IMR-90 (cell line): ENCODE measurements around the gene UNC93A. TPM values are rescaled to one million over a fixed set of nuclear protein-coding genes. Genes with fewer than 3 reads are reported as not detected.

Experiments used
- ATAC-seq: fragments of 200-7000 bp; cut with Tn5 transposase; 2 replicates; pipeline ENCODE4 v1.9.1; 2020; ENCODE audit warnings: low read depth, mild to moderate bottlenecking, moderate library complexity
- BruUV-seq: library from RNA; stranded (reverse); fragments of 400-500 nt; replicated peaks from 2 replicates; lab custom pipeline; 2021; lab: Mats Ljungman, UMichigan
- CTCF ChIA-PET: fragments of 300-600 bp; formaldehyde crosslinking; extraction: SDS; loops from one replicate; lab custom pipeline; 2021; ENCODE audit warnings: antibody characterized with exemption; lab: Yijun Ruan, JAX
- POLR2A ChIA-PET: fragments of 300-600 bp; sonication (Branson Sonifier 250); formaldehyde crosslinking; loops from one replicate; lab custom pipeline; 2022; ENCODE audit warnings: antibody characterized with exemption; ENCODE audit not compliant: unreplicated experiment; lab: Charles Lee
- DNase-seq: peaks from one replicate; pipeline ENCODE4 v3.0.0; 2013
- H2AFZ ChIP-seq: replicated peaks from 2 replicates; pipeline ENCODE3; 2013; ENCODE audit warnings: low read length, mild to moderate bottlenecking; ENCODE audit not compliant: poor library complexity
- H2AK5ac ChIP-seq: 2 replicates; pipeline ENCODE4 v1.6.1; 2013; ENCODE audit warnings: low read depth, low read length, inconsistent platforms
- H2AK9ac ChIP-seq: replicated peaks from 2 replicates; pipeline ENCODE3; 2013; ENCODE audit warnings: mild to moderate bottlenecking, low read depth, low read length, moderate library complexity; ENCODE audit not compliant: poor library complexity
- H2BK120ac ChIP-seq: 2 replicates; pipeline ENCODE4 v1.6.1; 2013; ENCODE audit warnings: low read depth, low read length, inconsistent platforms
- H2BK15ac ChIP-seq: 3 replicates; pipeline ENCODE4 v1.6.1; 2013; ENCODE audit warnings: low read depth, low read length, inconsistent platforms
- H2BK20ac ChIP-seq: 2 replicates; pipeline ENCODE4 v1.6.1; 2013; ENCODE audit warnings: low read depth, mild to moderate bottlenecking, inconsistent platforms, low read length, moderate library complexity
- H2BK5ac ChIP-seq: 2 replicates; pipeline ENCODE4 v1.6.1; 2013; ENCODE audit warnings: mild to moderate bottlenecking, low read depth, low read length, inconsistent platforms; ENCODE audit not compliant: poor library complexity, severe bottlenecking
- H3K14ac ChIP-seq: replicated peaks from 2 replicates; pipeline ENCODE4 v1.6.1; 2013; ENCODE audit warnings: low read depth, low read length, inconsistent platforms
- H3K18ac ChIP-seq: 2 replicates; pipeline ENCODE4 v1.6.1; 2013; ENCODE audit warnings: low read depth, low read length, control low read depth
- H3K23ac ChIP-seq: 2 replicates; pipeline ENCODE4 v1.6.1; 2013; ENCODE audit warnings: low read depth, low read length, inconsistent platforms
- H3K27ac ChIP-seq: 2 replicates; pipeline ENCODE4 v1.5.1; 2013; ENCODE audit warnings: mild to moderate bottlenecking, control low read depth, low read length; ENCODE audit not compliant: insufficient read depth
- H3K27me3 ChIP-seq: 2 replicates; pipeline ENCODE4 v1.6.1; 2013; ENCODE audit warnings: low read length; ENCODE audit not compliant: control insufficient read depth, insufficient read depth
- H3K36me3 ChIP-seq: 2 replicates; pipeline ENCODE4 v1.6.1; 2013; ENCODE audit warnings: low read length, mixed read lengths; ENCODE audit not compliant: control insufficient read depth, insufficient read depth
- H3K4ac ChIP-seq: 2 replicates; pipeline ENCODE4 v1.6.1; 2013; ENCODE audit warnings: low read depth, low read length, inconsistent platforms
- H3K4me1 ChIP-seq: 2 replicates; pipeline ENCODE4 v1.6.1; 2013; ENCODE audit warnings: low read length, mixed read lengths; ENCODE audit not compliant: control insufficient read depth, insufficient read depth
- H3K4me2 ChIP-seq: 2 replicates; pipeline ENCODE4 v1.6.1; 2013; ENCODE audit warnings: low read depth, mild to moderate bottlenecking, control low read depth, low read length, moderate library complexity
- H3K4me3 ChIP-seq: 2 replicates; pipeline ENCODE4 v1.5.1; 2013; ENCODE audit warnings: low read depth, mild to moderate bottlenecking, control low read depth, low read length, moderate library complexity; ENCODE audit not compliant: insufficient read depth
- H3K56ac ChIP-seq: 2 replicates; pipeline ENCODE4 v1.6.1; 2013; ENCODE audit warnings: low read length, inconsistent platforms; ENCODE audit not compliant: insufficient read depth; ENCODE audit errors: extremely low read depth
- H3K79me1 ChIP-seq, 2 experiments: 2 replicates each; pipeline ENCODE4 v1.6.1; 2013; ENCODE audit warnings: low read length in 2 of 2, inconsistent platforms in 1 of 2, low read depth in 1 of 2
- H3K9ac ChIP-seq: 2 replicates; pipeline ENCODE4 v1.6.1; 2013; ENCODE audit warnings: low read depth, low read length, control low read depth
- H3K9me1 ChIP-seq: 2 replicates; pipeline ENCODE4 v1.6.1; 2013; ENCODE audit warnings: low read length, inconsistent platforms; ENCODE audit not compliant: insufficient read depth
- H3K9me3 ChIP-seq: 2 replicates; pipeline ENCODE4 v1.6.1; 2013; ENCODE audit warnings: low read length; ENCODE audit not compliant: control insufficient read depth, insufficient read depth
- H4K20me1 ChIP-seq: 2 replicates; pipeline ENCODE4 v1.6.1; 2013; ENCODE audit warnings: low read length, inconsistent platforms; ENCODE audit not compliant: insufficient read depth
- H4K5ac ChIP-seq: 2 replicates; pipeline ENCODE4 v1.6.1; 2013; ENCODE audit warnings: mild to moderate bottlenecking, low read depth, low read length, control low read depth
- H4K8ac ChIP-seq, 2 experiments: 2 replicates each; pipeline ENCODE4 v1.6.1; 2013; ENCODE audit warnings: low read depth in 2 of 2, low read length in 2 of 2, control low read depth in 1 of 2, inconsistent platforms in 1 of 2
- H4K91ac ChIP-seq: 2 replicates; pipeline ENCODE4 v1.6.1; 2013; ENCODE audit warnings: low read depth, low read length, inconsistent platforms; ENCODE audit not compliant: insufficient read depth
- BHLHE40 ChIP-seq: fragments of 150-350 bp; IDR thresholded peaks from 2 replicates; pipeline ENCODE4 v1.6.1; 2016; ENCODE audit warnings: mild to moderate bottlenecking, low read depth, low read length
- CEBPB ChIP-seq: IDR thresholded peaks from 2 replicates; pipeline ENCODE4 v1.6.1; 2012; ENCODE audit warnings: low read depth, low read length, improper control_type of control experiment
- CHD1 ChIP-seq: IDR thresholded peaks from 2 replicates; pipeline ENCODE4 v1.6.1; 2012; ENCODE audit warnings: low read depth, low read length, improper control_type of control experiment
- MAZ ChIP-seq: IDR thresholded peaks from 2 replicates; pipeline ENCODE4 v1.6.1; 2012; ENCODE audit warnings: low read depth, mild to moderate bottlenecking, low read length, improper control_type of control experiment, moderate library complexity, borderline replicate concordance
- MXI1 ChIP-seq: IDR thresholded peaks from 2 replicates; pipeline ENCODE4 v1.6.1; 2012; ENCODE audit warnings: low read depth, mild to moderate bottlenecking, low read length, moderate library complexity, borderline replicate concordance
- NFE2L2 ChIP-seq: fragments of 150-350 bp; IDR thresholded peaks from 2 replicates; pipeline ENCODE4 v1.6.1; 2016; ENCODE audit warnings: low read depth, mild to moderate bottlenecking, low read length
- POLR2A ChIP-seq: IDR thresholded peaks from 2 replicates; pipeline ENCODE4 v1.6.1; 2012; ENCODE audit warnings: mild to moderate bottlenecking, low read depth, low read length
- RFX5 ChIP-seq: IDR thresholded peaks from 2 replicates; pipeline ENCODE4 v1.8.0; 2012; ENCODE audit warnings: low read depth, mild to moderate bottlenecking, low read length, moderate library complexity
- SMC3 ChIP-seq: fragments of 150-350 bp; IDR thresholded peaks from 2 replicates; pipeline ENCODE4 v1.6.1; 2016; ENCODE audit warnings: low read depth, mild to moderate bottlenecking, antibody characterized with exemption, low read length, moderate library complexity
- WGBS, 2 experiments: methylation state at CpG; one replicate each; pipeline versions ENCODE4 v1.1.5 to v1.1.7; 2013; ENCODE audit warnings: missing lambda C conversion rate in 2 of 2; ENCODE audit not compliant: insufficient read length in 1 of 2; ENCODE audit errors: extremely low coverage in 2 of 2; 5-methylcytosine and 5-hydroxymethylcytosine counted together
- dilution Hi-C: fragments of 300-500 bp; cut with HindIII; formaldehyde crosslinking; loops from one replicate; pipeline ENCODE4 v1.14.3; 2018; ENCODE audit warnings: low sequenced_read_pairs; ENCODE audit not compliant: unreplicated experiment
- in situ Hi-C: fragments of 300-500 bp; cut with MboI; formaldehyde crosslinking; loops from 3 replicates; pipeline ENCODE4 v1.14.3; 2019; ENCODE audit warnings: low sequenced_read_pairs, inconsistent platforms, mixed read lengths
- intact Hi-C: fragments of 100-400 bp; cut with micrococcal nuclease; formaldehyde crosslinking; loops from 2 replicates; pipeline ENCODE4 v1.10.0; 2022
- polyA plus RNA-seq, 3 experiments: library from polyadenylated mRNA; depleted of rRNA; stranded (reverse); fragments of >200 nt; gene quantifications; 2 replicates each; pipeline ENCODE4 v1.2.3, GENCODE V29; 2012; ENCODE audit warnings: low replicate concordance in 1 of 3
- total RNA-seq: library from RNA; depleted of rRNA; stranded (reverse); fragments of >200 nt; gene quantifications from 2 replicates; pipeline ENCODE4 v1.2.3, GENCODE V29; 2012
- TF ChIP-seq, protein P1 (sequence below): fragments of 150-350 bp; IDR thresholded peaks from 2 replicates; pipeline ENCODE4 v1.6.1; 2016; ENCODE audit warnings: low read depth, mild to moderate bottlenecking, low read length, moderate library complexity, borderline replicate concordance
- TF ChIP-seq, protein P2 (sequence below): conservative IDR thresholded peaks from 2 replicates; pipeline ENCODE4 v1.5.1; 2012; ENCODE audit warnings: mild to moderate bottlenecking, low read depth, low read length, improper control_type of control experiment

Gene UNC93A
- total and polyA plus RNA-seq, 2 of the 4 experiments (the other 2 are of a cell fraction) = not detected

DNA sequence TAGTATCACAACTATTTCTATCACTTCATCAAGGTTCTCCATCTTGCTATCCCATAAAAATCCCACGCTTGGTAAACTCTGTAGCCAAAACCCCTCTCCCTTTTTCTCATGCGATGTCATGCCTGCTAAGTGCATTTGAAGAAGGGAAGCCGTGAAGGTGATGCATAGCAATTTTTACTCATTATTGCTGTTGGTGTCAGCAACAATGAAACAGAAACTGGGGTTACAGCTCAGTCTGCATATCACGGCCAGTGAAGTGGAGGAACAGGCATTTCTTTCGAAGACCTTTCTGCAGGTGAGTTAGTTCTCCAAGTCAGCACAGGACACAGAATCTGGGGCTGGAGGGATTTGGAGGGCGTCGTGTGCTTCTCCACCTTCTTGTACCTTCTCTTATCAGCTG, 5.8 kb downstream of the UNC93A start:
- H3K79me1 ChIP-seq = no peaks in the 10 kb centered on the region
- no peaks in the 10 kb centered on the region for H3K27me3 ChIP-seq
- H2AFZ ChIP-seq = no peak overlapping the region
- no peak overlapping the region for H2AK5ac ChIP-seq
- in situ Hi-C loops = no loop called here
- no peak for ATAC-seq
- CTCF ChIA-PET = no interaction called here
- H3K27ac ChIP-seq = no peak overlapping the region
- H3K36me3 ChIP-seq = no peaks in the 10 kb centered on the region
- no peak overlapping the region for H3K14ac ChIP-seq
- peaks cover 49% of the 10 kb centered on the region for H3K9me3 ChIP-seq
- no peaks in the 10 kb centered on the region for H3K9me1 ChIP-seq
- H2BK5ac ChIP-seq = no peak overlapping the region
- H3K18ac ChIP-seq = no peak overlapping the region
- WGBS, 2 experiments = no CpG with 5 or more reads among the region's 7 CpGs
- no peak overlapping the region for H2BK20ac ChIP-seq
- H4K20me1 ChIP-seq = no peaks in the 10 kb centered on the region
- dilution Hi-C loops = no loop called here
- no peak overlapping the region for H3K4me3 ChIP-seq
- H3K9ac ChIP-seq = no peak overlapping the region
- no peak overlapping the region for H3K23ac ChIP-seq
- intact Hi-C loops = no loop called here
- TF ChIP-seq CEBPB (no peak), POLR2A (no peak), MXI1 (no peak), CHD1 (no peak), MAZ (no peak), NFE2L2 (no peak), SMC3 (no peak), RFX5 (no peak), BHLHE40 (no peak)
- TF ChIP-seq, protein P1, sequence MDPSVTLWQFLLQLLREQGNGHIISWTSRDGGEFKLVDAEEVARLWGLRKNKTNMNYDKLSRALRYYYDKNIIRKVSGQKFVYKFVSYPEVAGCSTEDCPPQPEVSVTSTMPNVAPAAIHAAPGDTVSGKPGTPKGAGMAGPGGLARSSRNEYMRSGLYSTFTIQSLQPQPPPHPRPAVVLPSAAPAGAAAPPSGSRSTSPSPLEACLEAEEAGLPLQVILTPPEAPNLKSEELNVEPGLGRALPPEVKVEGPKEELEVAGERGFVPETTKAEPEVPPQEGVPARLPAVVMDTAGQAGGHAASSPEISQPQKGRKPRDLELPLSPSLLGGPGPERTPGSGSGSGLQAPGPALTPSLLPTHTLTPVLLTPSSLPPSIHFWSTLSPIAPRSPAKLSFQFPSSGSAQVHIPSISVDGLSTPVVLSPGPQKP = no peak
- TF ChIP-seq, protein P2, sequence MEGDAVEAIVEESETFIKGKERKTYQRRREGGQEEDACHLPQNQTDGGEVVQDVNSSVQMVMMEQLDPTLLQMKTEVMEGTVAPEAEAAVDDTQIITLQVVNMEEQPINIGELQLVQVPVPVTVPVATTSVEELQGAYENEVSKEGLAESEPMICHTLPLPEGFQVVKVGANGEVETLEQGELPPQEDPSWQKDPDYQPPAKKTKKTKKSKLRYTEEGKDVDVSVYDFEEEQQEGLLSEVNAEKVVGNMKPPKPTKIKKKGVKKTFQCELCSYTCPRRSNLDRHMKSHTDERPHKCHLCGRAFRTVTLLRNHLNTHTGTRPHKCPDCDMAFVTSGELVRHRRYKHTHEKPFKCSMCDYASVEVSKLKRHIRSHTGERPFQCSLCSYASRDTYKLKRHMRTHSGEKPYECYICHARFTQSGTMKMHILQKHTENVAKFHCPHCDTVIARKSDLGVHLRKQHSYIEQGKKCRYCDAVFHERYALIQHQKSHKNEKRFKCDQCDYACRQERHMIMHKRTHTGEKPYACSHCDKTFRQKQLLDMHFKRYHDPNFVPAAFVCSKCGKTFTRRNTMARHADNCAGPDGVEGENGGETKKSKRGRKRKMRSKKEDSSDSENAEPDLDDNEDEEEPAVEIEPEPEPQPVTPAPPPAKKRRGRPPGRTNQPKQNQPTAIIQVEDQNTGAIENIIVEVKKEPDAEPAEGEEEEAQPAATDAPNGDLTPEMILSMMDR = no peak
- no peak overlapping the region for H2BK120ac ChIP-seq
- DNase-seq = no peak
- no peak overlapping the region for H4K8ac ChIP-seq
- no TSS peak for BruUV-seq
- POLR2A ChIA-PET = no interaction called here
- no peak overlapping the region for H4K91ac ChIP-seq
- no peak overlapping the region for H2BK15ac ChIP-seq
- no peak overlapping the region for H4K5ac ChIP-seq
- H2AK9ac ChIP-seq = no peak overlapping the region
- no peak overlapping the region for H3K4ac ChIP-seq
- H3K56ac ChIP-seq = no peak overlapping the region
- no peak overlapping the region for H3K4me2 ChIP-seq
- H3K4me1 ChIP-seq = no peaks in the 10 kb centered on the region
